ENCODE measurements around the gene SMIM29. TPM values are rescaled to one million over a fixed set of nuclear protein-coding genes. Genes with fewer than 3 reads are reported as not detected.

The SMIM29 gene
- total and polyA plus RNA-seq, 2 donors (not counting 1 experiment from before 2014, with no cell fraction given) = 43.6 to 106 TPM

GRCh38 chr6:34289137-34289536, 40.3 kb upstream of the SMIM29 start:
- peak overlapping the region in 1 of 2 donors; percentile 20 for H3K27ac ChIP-seq (ENCODE audit: low read length in 2 of 2)
- ATAC-seq (ENCODE audit: low read depth) (no peak), DNase-seq (no peak)
- peaks cover 33 to 34% of the 10 kb centered on the region in 2 donors for H3K4me1 ChIP-seq (ENCODE audit: control insufficient read depth in 2 of 2, insufficient read depth in 2 of 2, low read length in 2 of 2)
- intact Hi-C loops (cut with micrococcal nuclease) = no loop called here
- H3K4me3 ChIP-seq (ENCODE audit: control extremely low read depth in 1 of 5, extremely low read depth in 1 of 5, insufficient read depth in 1 of 5, low read depth in 2 of 5, low read length in 4 of 5) = no peak overlapping the region
- Mint-ChIP-seq H3K4me1 (peaks cover 59% of the 10 kb centered on the region), H3K4me3 (no peak overlapping the region), H3K9me3 (ENCODE audit: insufficient read depth) (no peaks in the 10 kb centered on the region), H3K27me3 (no peaks in the 10 kb centered on the region), H3K27ac (peak overlapping the region; percentile 67)
- H4K20me1 ChIP-seq (ENCODE audit: control insufficient read depth, insufficient read depth, low read length, poor library complexity, severe bottlenecking) = no peaks in the 10 kb centered on the region
- no peaks in the 10 kb centered on the region for H3K9me3 ChIP-seq (ENCODE audit: control extremely low read depth in 1 of 3, control insufficient read depth in 2 of 3, insufficient read depth in 1 of 3, low read length in 2 of 3)
- no peaks in the 10 kb centered on the region for H3K27me3 ChIP-seq (replicated peaks in 1 of 4; ENCODE audit: control extremely low read depth in 1 of 4, control insufficient read depth in 3 of 4, insufficient read depth in 4 of 4, low read length in 3 of 4)
- peaks cover 8% of the 10 kb centered on the region for H3K79me2 ChIP-seq (ENCODE audit: control insufficient read depth, insufficient read depth, low read length)
- peaks cover 0 to 22% of the 10 kb centered on the region in 2 experiments for H3K36me3 ChIP-seq (replicated peaks in 1 of 2; ENCODE audit: control extremely low read depth in 1 of 2, control insufficient read depth in 1 of 2, extremely low read depth in 1 of 2, insufficient read depth in 2 of 2, low read length in 1 of 2)
- 90% methylated on average over 11 of the region's 11 CpGs for WGBS (ENCODE audit: insufficient coverage)
- no peak overlapping the region for H3K9ac ChIP-seq (ENCODE audit: low read length)
- POLR2A ChIA-PET = interaction anchor here (0.6 kb wide), 1 partner anchor 22 kb away, joined by 3 read pairs; no protein-coding TSS in a partner anchor
- H2AFZ ChIP-seq (ENCODE audit: insufficient read depth, low read depth, low read length, poor library complexity, severe bottlenecking) = no peak overlapping the region
- peak overlapping the region; percentile 47 for H3K4me2 ChIP-seq (replicated peaks; ENCODE audit: low read depth, low read length, poor library complexity, severe bottlenecking)
- TF ChIP-seq EZH2 (IDR thresholded peaks at IDR 0.05; ENCODE audit: borderline replicate concordance, insufficient read depth, low read depth, low read length, poor library complexity, severe bottlenecking) (no peak), CTCF (IDR thresholded peaks at IDR 0.05) (no peak)
- CTCF ChIA-PET = interaction anchor here (1.3 kb wide), 1 partner anchor 126 kb away, joined by 5 read pairs; no protein-coding TSS in a partner anchor

GRCh38 chr6:34288581-34288980, 39.8 kb upstream of the SMIM29 start:
- Mint-ChIP-seq H3K27me3 (no peaks in the 10 kb centered on the region), H3K4me3 (no peak overlapping the region), H3K27ac (peak overlapping the region; percentile 67), H3K9me3 (ENCODE audit: insufficient read depth) (no peaks in the 10 kb centered on the region), H3K4me1 (peaks cover 58% of the 10 kb centered on the region)
- Histone ChIP-seq H3K4me2 (replicated peaks; ENCODE audit: low read depth, low read length, poor library complexity, severe bottlenecking) (peak overlapping the region; percentile 47), H3K4me1 (ENCODE audit: control insufficient read depth in 2 of 2, insufficient read depth in 2 of 2, low read length in 2 of 2) (peaks cover 30 to 37% of the 10 kb centered on the region in 2 donors), H3K27ac (ENCODE audit: low read length in 2 of 2) (peak overlapping the region in 1 of 2 donors; percentile 20), H3K4me3 (ENCODE audit: control extremely low read depth in 1 of 5, extremely low read depth in 1 of 5, insufficient read depth in 1 of 5, low read depth in 2 of 5, low read length in 4 of 5) (no peak overlapping the region), H3K9me3 (ENCODE audit: control extremely low read depth in 1 of 3, control insufficient read depth in 2 of 3, insufficient read depth in 1 of 3, low read length in 2 of 3) (no peaks in the 10 kb centered on the region), H3K9ac (ENCODE audit: low read length) (no peak overlapping the region), H4K20me1 (ENCODE audit: control insufficient read depth, insufficient read depth, low read length, poor library complexity, severe bottlenecking) (no peaks in the 10 kb centered on the region), H3K36me3 (replicated peaks in 1 of 2; ENCODE audit: control extremely low read depth in 1 of 2, control insufficient read depth in 1 of 2, extremely low read depth in 1 of 2, insufficient read depth in 2 of 2, low read length in 1 of 2) (peaks cover 0 to 21% of the 10 kb centered on the region in 2 experiments), H3K79me2 (ENCODE audit: control insufficient read depth, insufficient read depth, low read length) (peaks cover 4% of the 10 kb centered on the region), H2AFZ (ENCODE audit: insufficient read depth, low read depth, low read length, poor library complexity, severe bottlenecking) (no peak overlapping the region), H3K27me3 (replicated peaks in 1 of 4; ENCODE audit: control extremely low read depth in 1 of 4, control insufficient read depth in 3 of 4, insufficient read depth in 4 of 4, low read length in 3 of 4) (no peaks in the 10 kb centered on the region)
- WGBS (ENCODE audit: insufficient coverage) = 10% methylated on average over 2 of the region's 5 CpGs
- TF ChIP-seq CTCF (IDR thresholded peaks at IDR 0.05) (no peak), EZH2 (IDR thresholded peaks at IDR 0.05; ENCODE audit: borderline replicate concordance, insufficient read depth, low read depth, low read length, poor library complexity, severe bottlenecking) (no peak)
- no peak for DNase-seq
- CTCF ChIA-PET = interaction anchor here (1.3 kb wide), 1 partner anchor 127 kb away, joined by 5 read pairs; no protein-coding TSS in a partner anchor
- POLR2A ChIA-PET = interaction anchor here (0.6 kb wide), 1 partner anchor 21 kb away, joined by 3 read pairs; no protein-coding TSS in a partner anchor
- intact Hi-C loops (cut with micrococcal nuclease) = no loop called here
- ATAC-seq (ENCODE audit: low read depth) = no peak
